HG03060 (cell line): ENCODE measurements around the gene APBA2.
"Not testable (repeated sequence)": the region's sequence is repeated elsewhere in the genome, so short reads cannot be mapped to it uniquely, and the experiment has no call there.

Experiments
- ATAC-seq: cut with Tn5 transposase; IDR thresholded peaks from one replicate; pipeline ENCODE4 v1.9.1; 2021; ENCODE audit warnings: low read depth, moderate number of reproducible peaks; ENCODE audit not compliant: unreplicated experiment

APBA2 gene

GRCh38 chr15:29029651-29030195 lies 143.9 kb downstream of the APBA2 start:
- no peak for ATAC-seq

DNA sequence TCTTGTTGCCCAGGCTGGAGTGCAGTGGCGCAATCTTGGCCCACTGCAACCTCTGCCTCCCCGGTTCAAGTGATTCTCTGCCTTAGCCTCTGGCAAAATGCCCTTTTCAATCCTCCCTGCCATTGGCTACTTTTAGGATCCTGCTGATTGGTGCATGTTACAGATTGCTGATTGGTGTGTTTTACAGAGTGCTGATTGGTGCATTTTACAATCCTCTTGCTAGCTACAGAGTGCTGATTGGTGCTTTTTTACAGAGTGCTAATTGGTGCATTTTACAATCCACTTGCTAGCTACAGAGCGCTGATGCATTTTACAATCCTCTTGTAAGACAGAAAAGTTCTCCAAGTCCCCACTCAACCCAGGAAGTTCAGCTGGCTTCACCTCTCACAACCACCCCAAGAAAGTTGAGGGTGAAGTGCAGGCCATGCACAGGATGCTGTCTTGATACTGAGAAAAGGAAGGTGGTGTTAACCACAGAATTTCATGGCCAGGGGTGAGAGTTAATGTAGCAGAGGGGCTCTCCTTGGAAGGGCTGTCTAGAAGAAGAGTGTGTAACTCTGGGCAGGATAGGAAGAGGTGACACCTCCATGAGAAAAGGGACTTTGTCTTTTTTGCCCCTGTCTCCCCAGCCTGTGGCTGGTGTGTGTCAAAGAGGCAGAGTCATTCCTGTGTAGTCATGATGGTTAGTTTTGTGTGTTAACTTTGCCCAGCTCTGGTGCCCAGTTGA lies 145.9 kb downstream of the APBA2 start:
- ATAC-seq, result no peak

DNA sequence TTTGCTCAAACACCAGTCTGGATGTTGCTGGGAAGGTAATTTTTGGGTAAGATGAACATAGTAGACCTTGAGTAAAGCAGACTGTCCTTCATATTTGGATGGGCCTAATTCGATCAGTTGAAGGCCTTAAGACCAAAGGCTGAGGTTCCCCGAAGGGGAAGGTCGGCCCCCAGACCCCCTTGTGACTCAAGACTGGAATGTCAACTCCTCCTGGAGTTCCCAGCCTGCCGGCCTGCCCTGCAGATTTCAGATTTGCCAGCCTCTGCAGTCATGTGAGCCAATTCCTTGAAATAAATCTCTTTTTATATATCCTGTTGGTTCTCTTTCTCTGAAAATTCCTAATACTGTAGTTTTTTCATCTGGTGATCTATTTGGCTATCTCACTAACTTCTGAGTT lies 146.5 kb downstream of the APBA2 start:
- ATAC-seq, result no peak

GRCh38 chr15:29032751-29033150 lies 147.0 kb downstream of the APBA2 start:
- no peak for ATAC-seq

DNA sequence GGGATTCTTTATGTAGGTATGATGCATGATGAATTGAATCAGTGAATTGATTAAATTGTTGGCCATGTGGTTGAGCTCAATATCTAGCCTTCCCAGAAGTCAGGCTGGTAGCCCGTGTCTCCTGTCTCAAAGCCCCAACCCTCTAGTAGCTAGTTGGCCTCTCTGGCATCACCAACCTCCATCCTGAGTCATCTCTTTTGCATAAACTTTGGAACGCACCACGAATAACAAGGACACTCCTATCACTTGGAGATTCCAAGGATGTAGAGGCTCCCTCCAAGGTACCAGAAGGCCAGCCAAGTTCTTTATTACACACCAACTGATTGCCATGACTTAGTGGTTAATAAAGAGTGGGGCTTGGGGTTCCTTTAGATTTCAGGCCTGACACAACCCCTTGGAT lies 148.4 kb downstream of the APBA2 start:
- no peak for ATAC-seq

- ATAC-seq, result no peak
Observed at GRCh38 chr15:29034593-29035335, 149.0 kb downstream of the APBA2 start.

- ATAC-seq, result no peak
Observed at GRCh38 chr15:29035336-29036285, 149.8 kb downstream of the APBA2 start.

GRCh38 chr15:29037997-29038705 lies 152.4 kb downstream of the APBA2 start:
- ATAC-seq, result no peak

GRCh38 chr15:29039466-29040369 lies 153.9 kb downstream of the APBA2 start:
- ATAC-seq, result no peak

GRCh38 chr15:29040370-29040751 lies 154.6 kb downstream of the APBA2 start:
- no peak for ATAC-seq

DNA sequence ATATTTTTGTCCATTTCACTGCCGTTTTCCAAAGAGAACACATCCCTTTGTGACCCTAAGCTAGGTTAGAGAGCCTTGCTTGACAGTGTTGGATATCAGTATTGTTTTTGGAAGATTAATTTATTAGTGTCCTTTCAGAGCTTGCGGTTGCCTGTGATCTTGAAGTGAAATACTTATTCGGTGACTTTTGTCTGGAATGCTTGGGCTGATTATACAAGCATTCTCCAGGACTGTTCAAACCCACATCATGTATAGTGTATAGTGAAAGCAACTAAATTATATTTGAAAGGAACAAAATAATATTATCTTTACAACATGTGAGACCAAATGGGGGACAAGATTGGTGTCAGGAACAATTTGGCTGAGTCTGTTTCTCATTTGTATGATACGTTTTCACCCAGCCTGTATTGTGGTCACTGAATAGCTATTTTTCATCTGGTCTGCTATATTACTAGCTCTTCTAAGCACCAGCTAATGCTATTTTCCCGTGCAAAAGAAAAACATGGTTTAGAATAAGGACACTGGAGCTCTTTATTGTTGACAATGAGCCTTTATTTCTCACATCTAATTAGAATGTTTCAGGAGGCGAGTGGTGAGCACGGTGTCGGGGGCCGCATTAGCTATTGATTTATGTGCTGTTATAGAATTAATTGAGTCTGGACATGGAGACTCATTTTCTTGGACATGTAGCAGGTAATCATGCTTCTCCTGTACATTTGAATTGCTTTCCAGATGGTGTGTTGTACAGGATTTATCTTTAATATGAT lies 158.1 kb downstream of the APBA2 start:
- ATAC-seq, result no peak

DNA sequence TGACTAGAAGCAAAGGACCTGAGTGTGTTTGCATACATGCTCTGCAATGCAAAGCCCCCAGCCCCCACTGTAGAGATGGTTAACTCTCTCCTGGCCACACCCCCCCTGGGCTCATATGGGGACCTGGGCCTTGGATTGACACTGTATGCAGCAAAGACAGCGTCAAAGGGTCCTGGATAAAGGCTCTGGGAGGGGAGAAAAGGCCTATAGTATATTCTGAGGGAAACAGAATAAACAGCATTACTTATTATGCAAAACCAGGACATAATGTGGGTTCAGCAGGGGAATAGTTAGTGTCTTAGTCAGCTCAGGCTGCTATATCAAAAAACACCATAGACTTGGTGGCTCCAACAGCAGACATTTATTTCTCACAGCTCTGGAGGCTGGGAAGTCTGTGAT lies 158.7 kb downstream of the APBA2 start:
- ATAC-seq, result no peak

- ATAC-seq, result not testable (repeated sequence)
Observed at GRCh38 chr15:29045161-29045560, 159.4 kb downstream of the APBA2 start.

DNA sequence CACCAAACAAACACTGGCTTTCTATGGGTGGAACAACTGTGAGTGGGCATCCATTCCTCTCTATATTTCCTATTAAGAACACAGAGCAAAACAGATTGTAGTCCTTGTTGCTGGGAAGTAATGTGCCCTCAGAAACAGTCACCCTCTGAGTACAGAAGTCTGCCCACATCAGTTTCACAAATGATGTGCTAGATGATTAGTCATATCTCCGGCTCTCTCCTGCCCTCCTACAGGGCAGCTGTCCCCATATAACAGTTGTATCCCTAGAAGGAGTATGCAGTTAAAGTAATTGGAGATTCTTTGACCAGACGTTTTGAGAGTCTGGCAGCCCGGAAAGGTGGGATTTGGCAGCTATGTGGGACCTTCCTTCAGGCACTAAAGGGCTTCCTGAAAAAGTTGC lies 159.9 kb downstream of the APBA2 start:
- no peak for ATAC-seq

- ATAC-seq, result no peak
Observed at GRCh38 chr15:29046281-29046810, 160.6 kb downstream of the APBA2 start.

GRCh38 chr15:29046977-29047376 lies 161.2 kb downstream of the APBA2 start:
- ATAC-seq, result no peak

DNA sequence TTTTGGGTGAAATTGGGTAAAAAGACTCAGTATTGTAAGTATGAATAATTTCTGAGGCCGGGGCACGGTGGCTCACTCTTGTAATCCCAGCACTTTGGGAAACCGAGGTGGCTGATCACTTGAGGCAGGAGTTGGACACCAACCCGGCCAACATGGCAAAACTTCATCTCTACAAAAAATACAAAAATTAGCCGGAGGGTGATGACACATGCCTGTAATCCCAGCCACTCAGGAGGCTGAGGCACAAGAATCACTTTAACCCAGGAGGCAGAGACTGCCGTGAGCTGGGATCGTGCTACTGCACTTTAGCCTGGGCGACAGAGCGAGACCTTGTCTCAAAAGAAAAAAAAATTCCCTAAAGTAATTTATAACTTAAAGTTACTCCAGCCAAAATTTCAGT lies 162.2 kb downstream of the APBA2 start:
- no peak for ATAC-seq

DNA sequence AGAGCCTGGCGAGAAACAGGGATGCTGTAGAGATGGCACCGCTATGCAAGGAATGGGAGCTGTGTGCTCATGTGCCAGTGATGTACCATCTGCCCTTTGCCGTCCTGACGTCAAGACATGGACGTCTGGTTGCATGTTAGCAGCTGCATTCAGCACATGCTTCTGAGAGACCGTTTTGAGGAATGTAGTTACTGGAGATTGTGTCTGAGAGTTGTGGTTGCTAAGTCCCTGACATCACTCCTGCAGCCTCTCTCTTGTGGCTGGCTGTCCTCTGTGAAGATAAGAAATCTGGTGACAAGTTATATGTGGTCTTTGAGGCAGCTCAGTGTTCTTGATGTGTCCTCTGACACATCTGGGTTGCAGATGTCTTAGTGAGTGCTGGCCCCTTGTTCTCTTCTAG lies 165.1 kb downstream of the APBA2 start:
- ATAC-seq, result no peak
